ENCODE measurements around the gene TLR4.

The TLR4 gene

DNA sequence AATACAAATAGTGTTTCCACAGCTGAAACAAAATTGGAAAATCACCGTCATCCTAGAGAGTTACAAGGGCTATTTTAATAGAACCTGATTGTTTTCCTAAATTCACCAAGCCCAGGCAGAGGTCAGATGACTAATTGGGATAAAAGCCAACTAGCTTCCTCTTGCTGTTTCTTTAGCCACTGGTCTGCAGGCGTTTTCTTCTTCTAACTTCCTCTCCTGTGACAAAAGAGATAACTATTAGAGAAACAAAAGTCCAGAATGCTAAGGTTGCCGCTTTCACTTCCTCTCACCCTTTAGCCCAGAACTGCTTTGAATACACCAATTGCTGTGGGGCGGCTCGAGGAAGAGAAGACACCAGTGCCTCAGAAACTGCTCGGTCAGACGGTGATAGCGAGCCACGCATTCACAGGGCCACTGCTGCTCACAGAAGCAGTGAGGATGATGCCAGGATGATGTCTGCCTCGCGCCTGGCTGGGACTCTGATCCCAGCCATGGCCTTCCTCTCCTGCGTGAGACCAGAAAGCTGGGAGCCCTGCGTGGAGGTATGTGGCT lies at the start of gene TLR4:
TLR4 (plus strand) TSS at position 380 of the 552 bp plus-strand sequence; CDS start at position 450, 70 bp downstream.
- no peak for DNase-seq

DNA sequence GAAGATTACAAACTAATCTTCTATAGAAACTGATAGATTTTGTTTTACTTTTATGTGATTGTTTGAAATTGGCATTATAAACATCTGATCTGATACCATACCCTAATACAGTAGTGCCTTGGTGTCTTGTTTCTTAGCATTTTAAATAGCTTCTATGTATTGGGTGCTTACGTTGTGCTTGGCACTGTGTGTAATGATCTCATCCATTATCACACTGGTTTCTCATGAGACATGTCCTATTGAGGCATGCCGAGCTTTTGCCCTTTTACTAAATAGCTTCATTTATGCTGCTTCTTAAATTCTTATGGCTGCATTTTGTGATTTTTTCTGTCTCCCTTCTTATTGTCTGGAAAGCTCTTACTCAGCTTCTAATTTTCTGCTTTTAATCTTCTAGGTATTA lies 48.2 kb upstream of the TLR4 start:
- no peak for DNase-seq

DNA sequence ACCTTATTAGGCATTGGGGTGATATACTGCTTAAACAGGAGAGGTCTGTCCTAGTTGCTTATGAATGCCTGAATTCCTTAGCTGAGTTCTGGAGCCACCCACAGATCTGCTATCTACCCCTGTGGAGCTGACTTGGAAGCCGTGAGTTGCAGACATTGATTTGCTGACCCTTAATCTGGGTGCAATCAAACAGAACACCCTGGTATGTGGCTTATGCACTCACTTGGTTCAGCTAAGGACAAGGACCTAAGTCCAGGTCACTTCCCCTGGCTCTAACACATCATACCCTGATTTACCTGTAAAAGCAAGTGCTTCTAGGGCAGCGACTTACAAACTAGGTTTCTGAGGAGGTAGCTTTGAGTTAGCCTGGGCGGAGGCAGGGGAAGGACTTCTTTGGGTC lies 41.6 kb upstream of the TLR4 start:
- DNase-seq = no peak

DNA sequence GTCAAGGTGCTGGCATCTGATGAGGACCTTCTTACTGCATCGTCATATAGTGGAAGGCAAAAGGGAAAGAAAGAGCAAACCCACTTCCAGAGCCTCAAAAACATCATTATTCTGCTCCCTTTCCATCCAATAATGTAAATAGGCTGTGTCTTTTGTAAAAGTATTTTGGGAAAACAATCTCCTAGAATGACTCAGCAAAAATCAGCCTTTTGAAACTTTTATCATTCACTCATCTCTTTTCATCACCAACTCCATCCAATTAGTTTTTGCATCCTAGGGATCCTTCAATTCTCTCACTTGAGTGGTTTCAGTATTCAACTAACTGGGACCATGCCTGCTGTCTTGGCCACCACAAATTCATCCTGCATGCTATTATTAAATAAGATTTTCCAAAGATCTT lies 39.8 kb upstream of the TLR4 start:
- no peak for DNase-seq

DNA sequence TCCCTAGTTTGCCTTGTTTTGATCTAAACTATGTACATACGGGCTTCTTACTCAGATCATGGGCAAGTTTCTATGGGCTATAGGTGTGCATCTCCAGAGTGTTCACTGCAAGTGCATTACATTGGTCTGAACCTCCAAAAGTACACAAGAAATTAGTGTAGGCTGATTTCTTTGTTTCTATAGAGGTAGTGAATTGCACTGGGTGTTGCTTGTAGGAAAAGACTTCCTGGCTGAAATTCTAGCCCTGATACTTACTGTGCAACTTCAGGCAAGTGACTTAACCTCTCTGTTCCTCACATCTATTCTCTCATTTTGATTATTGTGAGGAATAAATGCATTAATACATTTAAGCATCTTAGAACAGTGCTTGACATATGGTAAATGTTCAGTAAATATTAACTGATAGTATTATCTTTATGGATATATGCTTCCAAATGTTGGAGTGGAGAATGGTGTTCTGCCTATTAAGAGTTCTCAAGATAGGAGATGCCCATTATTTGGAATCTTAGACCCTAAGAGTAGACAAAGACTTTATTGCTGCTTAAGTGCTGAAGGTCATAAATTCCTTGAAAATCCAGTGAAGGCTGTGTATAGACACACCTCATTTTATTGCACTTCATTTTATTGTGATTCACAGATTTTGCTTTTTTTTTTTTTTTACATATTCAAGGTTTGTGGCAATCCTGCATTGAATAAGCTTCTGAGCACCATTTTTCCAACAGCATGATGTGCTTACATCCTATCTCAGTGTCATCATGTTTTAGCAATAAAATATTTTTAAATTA lies 38.4 kb upstream of the TLR4 start:
- no peak for DNase-seq

DNA sequence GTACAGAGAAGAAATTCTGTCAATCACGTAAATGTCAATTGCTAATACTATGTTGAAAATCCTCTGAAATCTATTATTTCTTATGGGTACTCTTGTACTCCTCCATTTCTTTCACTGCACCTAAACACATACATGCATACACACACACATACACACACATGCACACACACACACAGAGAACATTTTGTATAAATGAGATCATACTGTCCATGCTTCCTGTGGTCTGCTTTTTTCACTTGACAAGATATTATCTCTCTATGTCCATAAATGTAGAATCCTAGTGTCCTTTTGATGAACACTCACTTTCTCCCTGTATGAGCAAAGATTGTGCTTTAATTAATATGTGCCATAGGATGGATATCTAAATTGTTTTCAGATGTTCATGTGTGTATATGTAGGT lies 32.7 kb upstream of the TLR4 start:
- DNase-seq = no peak

DNA sequence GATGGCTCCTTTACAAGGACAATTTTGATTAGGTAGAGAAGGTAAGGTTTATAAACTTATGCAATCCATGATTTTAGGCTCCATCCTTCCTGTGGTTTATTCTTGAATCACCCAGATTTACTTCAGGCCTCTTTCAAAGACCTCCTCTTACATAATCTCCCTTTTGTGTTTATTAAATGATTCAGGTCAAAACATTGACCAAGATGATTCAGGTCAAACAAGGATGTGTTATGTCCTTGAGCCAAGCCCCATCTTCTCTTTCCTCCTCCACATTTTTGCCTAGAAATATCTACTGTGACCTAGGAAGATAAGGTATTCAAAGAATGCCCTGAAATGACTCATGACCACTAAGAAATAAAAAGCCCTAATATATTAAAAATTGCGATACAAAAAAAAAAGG lies 31.8 kb upstream of the TLR4 start:
- DNase-seq = no peak

DNA sequence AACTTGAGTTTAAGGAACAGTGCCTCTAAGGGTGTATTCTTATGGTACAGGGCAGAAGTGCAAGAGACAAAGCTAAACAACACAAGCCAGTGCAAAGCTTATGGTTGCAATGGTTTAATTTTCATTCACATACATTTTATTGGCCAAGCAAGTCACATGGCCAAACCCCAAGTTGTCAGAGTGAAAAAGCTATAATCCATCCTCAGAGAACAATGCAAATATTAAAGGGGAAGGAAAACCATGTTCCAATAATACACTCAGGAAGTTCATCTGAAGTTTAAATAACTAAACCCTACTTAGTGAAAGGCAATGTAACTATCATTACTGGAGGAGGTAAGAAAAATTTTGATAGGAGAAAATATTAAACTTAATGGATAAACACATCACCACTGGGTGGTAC lies 26.6 kb upstream of the TLR4 start:
- no peak for DNase-seq

DNA sequence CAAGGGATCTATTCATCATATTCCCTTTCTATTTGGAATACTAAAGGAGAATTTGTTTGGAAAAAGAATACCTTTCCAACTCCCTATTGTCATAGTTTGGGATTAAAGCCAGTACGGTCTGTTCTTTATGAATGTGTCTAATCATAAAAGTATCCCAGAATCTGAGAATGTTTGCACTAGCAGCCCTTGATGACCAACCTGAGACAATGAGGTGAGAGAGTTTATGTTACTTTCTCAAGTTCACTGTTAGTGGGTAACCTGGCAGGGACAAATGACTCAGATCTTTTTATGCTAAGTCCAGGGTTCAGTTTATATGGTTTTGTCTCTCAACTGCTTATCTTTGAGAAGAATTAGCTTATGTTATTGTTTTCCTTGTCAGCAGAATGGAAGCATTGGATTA lies 25.3 kb upstream of the TLR4 start:
- DNase-seq = no peak

DNA sequence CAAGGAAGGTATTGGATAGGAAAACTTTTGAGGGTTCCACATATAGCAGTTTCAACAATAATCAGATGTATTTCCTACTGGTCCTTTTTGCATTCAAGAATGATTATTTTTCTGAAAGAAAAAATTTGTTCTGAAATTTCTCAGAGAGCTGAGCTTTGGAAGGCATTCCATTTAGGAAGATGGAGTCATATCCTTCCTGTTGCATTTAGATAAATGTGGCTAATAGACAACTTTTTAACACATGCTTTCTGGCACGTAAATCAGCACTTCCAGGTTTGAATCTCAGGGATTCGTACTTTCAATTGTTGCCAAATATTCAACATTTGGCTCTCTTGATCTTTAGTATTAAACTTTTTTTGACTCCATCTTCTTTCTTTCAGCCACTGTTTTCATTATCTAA lies 24.8 kb upstream of the TLR4 start:
- DNase-seq = no peak

DNA sequence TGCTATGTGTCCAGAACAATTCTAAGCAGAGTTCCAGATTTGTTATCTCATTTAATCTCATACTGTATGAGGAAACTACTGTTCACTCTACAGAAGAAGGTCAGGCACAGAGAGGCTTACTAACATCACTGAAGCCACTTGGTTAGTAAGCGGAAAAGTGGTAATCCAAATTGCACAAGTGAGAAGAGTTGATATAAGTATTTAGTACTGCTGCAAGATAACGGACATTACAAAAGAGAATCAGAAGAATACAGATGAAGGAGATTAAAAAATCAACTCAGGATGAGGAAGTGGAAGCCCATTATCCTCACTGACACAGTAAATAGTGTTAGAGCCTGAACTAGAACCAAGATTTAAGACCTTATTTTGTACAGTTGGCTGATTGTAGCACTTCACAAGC lies 22.3 kb upstream of the TLR4 start:
- DNase-seq = no peak

DNA sequence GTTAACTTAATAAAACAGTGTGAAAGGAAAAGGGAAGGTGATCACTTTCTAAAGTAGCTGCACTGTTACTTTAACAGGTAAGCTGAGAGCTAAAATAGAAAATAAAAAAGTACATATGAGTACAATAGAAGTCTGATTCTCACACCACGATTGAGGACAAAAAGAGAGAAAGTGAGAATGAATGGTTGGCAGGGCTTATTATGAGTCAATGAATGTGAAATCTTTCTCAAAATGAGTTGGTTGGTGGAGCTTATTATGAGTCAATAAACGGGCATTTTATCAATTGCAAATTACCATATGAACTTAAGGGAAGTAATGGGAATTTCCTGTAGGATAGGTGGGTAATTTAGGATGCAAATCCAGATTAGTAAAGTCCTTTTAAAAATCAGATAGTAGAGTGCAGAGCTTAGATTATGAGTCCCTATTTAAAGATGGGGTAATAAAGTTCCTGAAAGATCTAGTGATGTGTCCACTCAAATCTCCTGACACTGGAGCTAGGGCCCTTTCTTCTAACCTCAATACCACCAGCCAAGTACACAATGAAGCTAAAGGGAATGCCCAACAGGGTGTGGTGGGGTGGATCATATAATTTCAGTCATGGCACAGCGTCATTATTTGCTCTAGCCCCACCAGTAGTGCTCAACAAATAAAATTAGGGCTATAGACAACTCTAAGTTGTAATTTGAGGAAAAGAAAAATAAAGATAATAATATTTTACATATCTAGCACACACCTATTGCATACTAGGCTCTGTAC lies 21.1 kb upstream of the TLR4 start:
- no peak for DNase-seq

DNA sequence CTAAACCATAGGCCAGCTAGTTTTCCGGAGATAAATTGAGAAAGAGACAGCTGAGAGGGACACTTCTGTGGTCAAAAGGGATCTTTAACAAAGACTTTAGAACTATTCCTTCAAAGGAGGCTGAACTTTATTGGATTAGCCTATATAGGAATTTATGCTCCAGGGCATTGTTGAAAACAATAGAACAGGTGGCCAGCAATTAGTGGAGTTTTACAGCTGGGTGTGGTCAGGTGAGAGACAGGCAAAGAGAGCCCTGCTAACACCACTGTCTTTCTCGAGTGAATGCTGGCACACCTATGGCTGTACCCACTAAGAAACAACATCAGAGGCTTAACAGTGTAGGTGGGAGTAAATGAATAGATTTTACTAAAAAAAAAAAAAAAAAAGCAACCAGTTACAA lies 16.7 kb upstream of the TLR4 start:
- DNase-seq = no peak

DNA sequence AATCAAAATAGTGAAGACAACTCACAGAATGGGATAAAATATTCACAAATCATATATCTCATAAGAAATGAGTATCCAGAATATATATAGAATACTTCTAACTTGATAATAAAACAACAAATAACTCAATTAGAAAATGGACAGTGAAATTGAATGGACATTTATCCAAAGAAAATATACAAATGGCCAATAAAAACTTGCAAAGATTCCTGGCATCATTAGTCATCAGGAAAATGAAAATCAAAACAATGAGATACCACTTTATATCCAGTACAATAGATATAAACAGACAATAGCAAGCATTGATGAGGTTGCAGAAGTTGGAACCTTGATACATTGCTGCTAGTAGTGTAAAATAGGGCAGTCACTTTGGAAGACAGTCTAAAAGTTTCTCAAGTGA lies 12.8 kb upstream of the TLR4 start:
- no peak for DNase-seq

DNA sequence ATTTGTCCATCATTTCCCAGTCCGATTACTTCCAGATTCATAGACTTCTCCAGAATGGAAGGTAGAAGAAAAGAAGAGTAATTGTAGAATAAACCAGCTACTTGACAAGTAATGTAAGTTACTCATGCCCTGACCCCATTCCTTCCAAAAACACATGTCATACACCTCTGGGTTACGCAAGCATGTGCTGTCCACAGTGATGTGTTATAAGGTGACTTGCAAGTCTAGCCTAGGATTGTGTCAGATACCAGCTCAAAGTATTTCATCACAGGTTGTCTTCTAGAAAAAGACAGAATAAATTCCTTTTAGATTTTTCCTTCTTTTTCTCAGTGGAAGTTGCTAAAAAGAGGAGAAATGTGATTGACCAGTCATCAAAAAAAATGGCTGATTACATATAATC lies 8.0 kb upstream of the TLR4 start:
- no peak for DNase-seq

DNA sequence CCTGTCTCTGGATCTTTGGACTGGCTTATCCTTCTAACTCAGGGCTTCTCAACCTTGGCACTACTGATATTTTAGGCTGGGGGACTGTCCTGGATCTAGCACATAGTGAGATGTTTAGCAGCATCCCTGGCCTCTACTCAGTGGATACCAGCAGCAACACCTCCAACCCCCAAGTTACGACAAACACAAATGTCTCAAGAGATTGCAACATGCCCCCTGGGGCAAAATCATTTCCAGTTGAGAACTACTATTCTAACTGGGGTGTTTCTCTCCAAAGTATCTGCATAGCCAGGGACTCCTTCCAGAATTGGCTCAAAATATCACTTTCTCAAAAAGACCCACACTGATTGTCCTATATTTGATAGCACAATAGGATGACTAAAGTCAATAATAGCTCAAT lies 7.2 kb upstream of the TLR4 start:
- no peak for DNase-seq

DNA sequence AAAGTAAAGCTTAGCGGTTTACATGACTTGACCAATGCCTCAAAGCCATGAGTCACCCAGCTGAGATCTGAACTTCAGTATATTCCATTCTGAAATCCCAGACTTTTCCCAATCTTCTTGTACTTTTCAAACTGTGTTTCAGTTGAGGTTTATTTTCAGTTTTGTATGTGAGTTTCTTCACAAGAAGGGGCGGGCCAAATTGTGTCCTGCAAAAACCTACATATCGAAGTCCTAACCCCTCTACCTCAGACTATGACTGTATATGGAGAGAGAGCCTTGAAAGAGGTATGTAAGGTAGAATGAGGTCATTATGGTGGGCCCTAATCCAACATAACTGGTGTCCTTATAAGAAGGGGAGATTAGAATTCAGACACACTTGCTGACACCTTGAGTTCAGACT lies 666 bp upstream of the TLR4 start:
- DNase-seq = no peak

DNA sequence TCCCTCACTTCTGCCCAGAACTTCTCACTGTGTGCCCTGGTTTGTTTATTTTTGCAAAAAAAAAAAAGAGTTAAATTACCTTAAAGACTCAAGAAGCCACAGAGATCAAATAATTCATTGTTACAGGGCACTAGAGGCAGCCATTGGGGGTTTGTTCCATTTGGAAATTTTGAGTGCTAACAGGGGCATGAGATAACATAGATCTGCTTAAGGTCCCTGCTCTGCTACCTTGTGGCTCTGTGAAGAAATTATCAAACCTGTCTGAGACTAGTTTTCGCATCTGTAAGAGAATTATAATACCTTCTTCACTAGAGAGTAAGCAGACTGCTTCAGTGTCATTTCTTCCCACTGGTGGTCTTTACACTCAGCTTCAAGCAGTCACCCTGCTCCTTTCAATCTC lies 394 bp downstream of the TLR4 start:
- DNase-seq = no peak

DNA sequence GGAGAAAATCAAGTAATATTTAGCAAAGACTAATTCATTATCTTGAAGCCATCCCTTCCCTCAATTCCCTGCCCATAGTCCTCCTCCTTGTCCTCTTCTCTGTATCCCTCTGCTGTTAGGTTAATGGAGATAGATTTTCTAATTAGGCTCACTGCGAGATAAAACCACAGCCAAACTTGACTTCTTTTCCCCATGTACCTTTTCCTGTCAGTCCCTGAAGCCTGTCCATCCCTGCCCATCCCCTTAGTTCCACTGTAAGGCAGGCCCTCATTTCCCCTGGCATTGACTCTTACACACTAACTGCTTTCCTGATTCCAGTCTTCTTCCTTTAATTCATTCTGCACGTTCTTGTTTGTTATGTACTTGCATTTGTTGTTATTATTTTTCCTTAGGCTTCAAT lies 1.2 kb downstream of the TLR4 start:
- no peak for DNase-seq

DNA sequence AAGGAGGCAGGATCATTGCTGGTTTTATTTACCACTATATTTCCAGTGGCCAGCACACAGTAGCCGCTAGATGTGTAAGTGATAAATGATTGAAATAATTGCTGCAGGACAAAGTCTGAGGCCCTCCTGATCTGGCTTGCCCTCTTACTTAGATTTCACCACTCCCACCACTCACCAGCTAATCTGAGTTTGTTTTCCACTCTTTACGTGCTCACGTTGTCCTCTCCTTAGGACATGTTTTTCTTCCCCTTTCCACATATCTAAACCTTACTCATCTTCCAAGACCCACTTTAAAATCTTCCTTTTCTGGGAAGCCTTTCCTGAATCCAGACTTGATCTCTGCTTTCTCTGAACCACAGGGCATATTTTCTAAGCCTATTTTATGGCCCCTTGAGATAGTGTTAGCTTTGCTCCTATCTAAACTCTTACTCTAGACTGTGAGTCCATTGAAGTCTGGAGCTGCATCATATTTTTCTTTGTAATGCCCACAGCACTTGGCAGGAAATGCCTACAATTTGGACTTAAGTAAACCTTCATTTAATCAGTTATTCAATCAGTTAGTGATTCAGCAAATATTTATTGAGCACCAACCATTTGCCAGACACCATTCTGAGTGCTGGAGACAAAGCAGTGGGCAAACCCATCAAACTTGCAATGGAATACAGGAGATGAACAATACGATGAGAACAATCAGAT lies 2.4 kb downstream of the TLR4 start:
- no peak for DNase-seq

DNA sequence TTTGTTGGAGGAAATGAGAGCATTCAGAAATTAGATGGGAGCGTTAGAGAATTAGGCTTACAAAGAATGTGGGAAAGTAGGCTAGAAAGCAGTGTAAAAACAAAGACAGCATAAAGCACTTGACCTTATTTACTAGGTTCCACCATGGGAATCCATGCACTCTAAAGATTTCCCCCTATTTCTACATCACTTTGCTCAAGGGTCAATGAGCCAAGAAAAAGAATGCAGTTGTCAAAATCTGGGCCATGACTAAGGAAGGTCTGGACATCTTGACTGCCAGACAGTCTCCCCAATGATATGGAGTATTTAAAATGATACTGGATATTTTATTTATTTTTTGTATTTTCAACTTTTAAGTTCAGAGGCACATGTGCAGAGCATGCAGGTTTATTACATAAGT lies 3.4 kb downstream of the TLR4 start:
- no peak for DNase-seq

DNA sequence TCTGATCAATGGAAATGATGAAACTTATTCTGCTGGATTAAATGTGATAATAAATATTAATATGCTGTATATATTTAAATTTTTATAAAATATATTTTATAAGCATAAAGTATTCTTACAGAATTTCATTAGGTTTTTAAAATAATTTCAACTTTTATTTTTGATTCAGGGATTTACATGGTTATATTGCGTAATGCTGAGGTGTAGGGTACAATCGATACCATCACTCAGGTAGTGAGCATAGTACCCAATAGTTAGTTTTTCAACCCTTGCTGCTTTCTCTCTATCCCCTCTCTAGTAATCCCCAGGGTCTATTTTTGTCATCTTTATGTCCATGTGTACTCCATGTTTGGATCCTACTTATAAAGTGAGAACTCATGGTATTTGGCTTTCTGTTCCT lies 5.7 kb downstream of the TLR4 start:
- DNase-seq = no peak

DNA sequence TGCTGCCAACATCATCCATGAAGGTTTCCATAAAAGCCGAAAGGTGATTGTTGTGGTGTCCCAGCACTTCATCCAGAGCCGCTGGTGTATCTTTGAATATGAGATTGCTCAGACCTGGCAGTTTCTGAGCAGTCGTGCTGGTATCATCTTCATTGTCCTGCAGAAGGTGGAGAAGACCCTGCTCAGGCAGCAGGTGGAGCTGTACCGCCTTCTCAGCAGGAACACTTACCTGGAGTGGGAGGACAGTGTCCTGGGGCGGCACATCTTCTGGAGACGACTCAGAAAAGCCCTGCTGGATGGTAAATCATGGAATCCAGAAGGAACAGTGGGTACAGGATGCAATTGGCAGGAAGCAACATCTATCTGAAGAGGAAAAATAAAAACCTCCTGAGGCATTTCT lies 10.1 kb downstream of the TLR4 start:
- no peak for DNase-seq
